Gastroesophageal sphincter (tissue), 4 donors: ENCODE measurements around the gene WDR20. TPM values are rescaled to one million over a fixed set of nuclear protein-coding genes. Genes with fewer than 3 reads are reported as not detected.

ENCODE experiments used
- ATAC-seq: fragments of 150-250 bp; one replicate; pipeline ENCODE4 v1.9.1; 2016; ENCODE audit warnings: mild to moderate bottlenecking, moderate library complexity
- H3K27ac ChIP-seq, 4 donors: fragments of 200-600 bp; sonication (generic) in 3 of 4; 1 replicate in 3 of 4; 2 replicates in 1 of 4; pipeline ENCODE4 v1.5.1; 2016 to 2019
- H3K27me3 ChIP-seq: fragments of 200-600 bp; sonication (generic); one replicate; pipeline ENCODE4 v1.5.1; 2019
- H3K36me3 ChIP-seq, 2 donors: fragments of 200-600 bp; sonication (generic); one replicate each; pipeline ENCODE4 v1.5.1; 2019; ENCODE audit warnings: control low read depth in 1 of 2
- H3K4me1 ChIP-seq, 3 donors: fragments of 200-600 bp; sonication (generic); 1 replicate in 2 of 3; 2 replicates in 1 of 3; pipeline ENCODE4 v1.5.1; 2016 to 2019; ENCODE audit warnings: control low read depth in 2 of 3
- H3K4me3 ChIP-seq, 2 donors: fragments of 200-600 bp; sonication (generic); one replicate each; pipeline ENCODE4 v1.5.1; 2019; ENCODE audit warnings: mild to moderate bottlenecking in 1 of 2, moderate library complexity in 1 of 2
- H3K9me3 ChIP-seq, 3 donors: fragments of 200-600 bp; sonication (generic); one replicate each; pipeline ENCODE4 v1.5.1; 2017 to 2019; ENCODE audit warnings: control low read depth in 2 of 3
- CTCF ChIP-seq, 4 experiments: fragments of 200-600 bp in 2 of 4; fragments of 450-650 bp in 2 of 4; sonication (generic) in 1 of 4; IDR thresholded peaks; one replicate each; pipeline ENCODE4 v1.5.1; 2017 to 2019; ENCODE audit warnings: antibody characterized with exemption in 4 of 4, mild to moderate bottlenecking in 2 of 4, moderate library complexity in 2 of 4
- EP300 ChIP-seq: sonication (generic); formaldehyde crosslinking; IDR thresholded peaks from one replicate; pipeline ENCODE4 v1.6.1; 2017; ENCODE audit warnings: antibody characterized with exemption, mild to moderate bottlenecking
- POLR2A ChIP-seq, 2 donors: fragments of 450-650 bp; IDR thresholded peaks; one replicate each; pipeline ENCODE4 v1.6.1; 2017; ENCODE audit warnings: antibody characterized with exemption in 2 of 2, mild to moderate bottlenecking in 2 of 2, moderate library complexity in 1 of 2
- POLR2AphosphoS5 ChIP-seq: sonication (generic); formaldehyde crosslinking; IDR thresholded peaks from one replicate; pipeline ENCODE4 v1.6.1; 2017; ENCODE audit warnings: antibody characterized with exemption
- WGBS, 2 donors: methylation state at CpG; one replicate each; pipeline ENCODE4 v1.1.5; 2018; ENCODE audit warnings: low coverage in 1 of 2; 5-methylcytosine and 5-hydroxymethylcytosine counted together
- total RNA-seq, 4 donors: library from RNA; depleted of rRNA; stranded (reverse); fragments of >200 nt; gene quantifications; one replicate each; pipeline ENCODE4 v1.1.0, GENCODE V29; 2016

The WDR20 gene
- total RNA-seq, 4 donors from 2014 or later = 24.6 to 33.0 (median 28.9) TPM

GRCh38 chr14:102194856-102195255 lies 55.2 kb downstream of the WDR20 start:
- Histone ChIP-seq H3K36me3 (peaks cover 0 to 33% of the 10 kb centered on the region in 2 donors), H3K27ac (no peak overlapping the region), H3K4me3 (no peak overlapping the region), H3K27me3 (no peaks in the 10 kb centered on the region), H3K4me1 (peaks cover 0 to 50% (median 4%) of the 10 kb centered on the region in 3 donors), H3K9me3 (no peaks in the 10 kb centered on the region)
- 63 to 67% methylated on average over 4 of the region's 4 CpGs for WGBS, 2 donors
- ATAC-seq = no peak
- no peak for TF ChIP-seq EP300
- no peak for TF ChIP-seq POLR2AphosphoS5
- TF ChIP-seq POLR2A (IDR thresholded peaks at IDR 0.05) = no peak
- no peak for TF ChIP-seq CTCF (IDR thresholded peaks at IDR 0.05)

- no peaks in the 10 kb centered on the region for H3K9me3 ChIP-seq
- TF ChIP-seq CTCF (IDR thresholded peaks at IDR 0.05) (no peak), POLR2AphosphoS5 (no peak), EP300 (no peak), POLR2A (IDR thresholded peaks at IDR 0.05) (no peak)
- H3K27me3 ChIP-seq = no peaks in the 10 kb centered on the region
- no peak overlapping the region for H3K27ac ChIP-seq
- H3K36me3 ChIP-seq = peaks cover 0 to 37% of the 10 kb centered on the region in 2 donors
- ATAC-seq = no peak
- H3K4me3 ChIP-seq = no peak overlapping the region
- 0 to 56% methylated on average over 1 of the region's 1 CpG for WGBS, 2 donors
- peaks cover 0 to 50% (median 4%) of the 10 kb centered on the region in 3 donors for H3K4me1 ChIP-seq
Observed at GRCh38 chr14:102195446-102195845, 55.7 kb downstream of the WDR20 start.

DNA sequence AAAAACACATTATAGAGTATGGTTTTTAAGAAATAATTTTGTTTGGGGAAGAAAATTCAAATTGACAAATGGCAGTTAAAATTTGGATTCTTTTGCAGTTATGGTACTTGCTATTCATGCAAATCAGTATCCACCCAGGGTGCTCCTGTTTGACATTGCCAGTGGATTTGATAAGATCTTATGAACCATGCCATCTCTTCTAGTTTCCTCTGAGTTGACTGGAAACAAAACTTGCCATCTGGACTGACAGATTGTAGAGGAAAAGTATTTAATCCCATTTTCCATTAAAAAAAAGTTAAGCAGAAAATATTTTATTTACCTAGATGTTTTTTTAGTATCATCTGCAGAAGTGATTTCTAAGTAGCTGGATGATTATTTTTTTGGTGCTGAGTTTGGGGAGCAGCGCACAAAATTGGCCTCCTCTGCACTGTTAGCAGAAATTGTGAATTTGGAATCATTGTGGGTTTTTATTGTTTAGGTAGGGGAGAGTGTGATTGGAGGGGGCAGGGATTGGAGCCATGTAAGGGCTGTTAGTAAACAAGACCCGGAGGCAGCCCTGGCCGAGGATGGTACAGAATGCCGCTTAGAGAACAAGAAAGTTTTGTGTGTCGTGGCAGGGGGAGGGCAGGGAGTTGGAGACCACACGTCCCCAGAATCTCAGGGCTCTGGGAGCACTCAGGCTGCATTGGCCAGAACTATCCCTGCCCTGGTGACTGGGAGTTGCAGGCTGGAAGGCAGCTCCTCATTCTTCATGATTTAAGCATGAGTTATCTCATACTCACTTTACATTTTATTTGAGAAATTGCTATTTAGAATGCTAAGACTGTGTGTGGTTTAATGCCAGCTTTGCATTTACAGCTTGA lies 56.6 kb downstream of the WDR20 start:
- H3K27me3 ChIP-seq = no peaks in the 10 kb centered on the region

GRCh38 chr14:102196902-102197230 lies 57.2 kb downstream of the WDR20 start:
- peaks cover 0 to 43% (median 4%) of the 10 kb centered on the region in 3 donors for H3K4me1 ChIP-seq
- no peak overlapping the region for H3K4me3 ChIP-seq
- TF ChIP-seq POLR2A (IDR thresholded peaks at IDR 0.05) = no peak
- no peak for TF ChIP-seq EP300
- no peak for TF ChIP-seq POLR2AphosphoS5
- TF ChIP-seq CTCF (IDR thresholded peaks at IDR 0.05) = no peak
- no peaks in the 10 kb centered on the region for H3K9me3 ChIP-seq
- no peak for ATAC-seq
- peaks cover 0 to 51% of the 10 kb centered on the region in 2 donors for H3K36me3 ChIP-seq
- no peak overlapping the region for H3K27ac ChIP-seq
- no peaks in the 10 kb centered on the region for H3K27me3 ChIP-seq
- 87 to 88% methylated on average over 4 of the region's 4 CpGs for WGBS, 2 donors

More for the DNA sequence above, 56.6 kb downstream of the WDR20 start:
- H3K4me1 ChIP-seq = peaks cover 0 to 46% (median 4%) of the 10 kb centered on the region in 3 donors
- ATAC-seq = no peak
- WGBS, 2 donors = 74 to 76% methylated on average over 6 of the region's 6 CpGs
- no peaks in the 10 kb centered on the region for H3K9me3 ChIP-seq
- TF ChIP-seq POLR2A (IDR thresholded peaks at IDR 0.05) (no peak), CTCF (IDR thresholded peaks at IDR 0.05) (no peak), POLR2AphosphoS5 (no peak), EP300 (no peak)
- H3K36me3 ChIP-seq = peaks cover 0 to 45% of the 10 kb centered on the region in 2 donors
- H3K4me3 ChIP-seq = no peak overlapping the region
- H3K27ac ChIP-seq = no peak overlapping the region
